HepG2 (cell line): ENCODE measurements around the gene ACTR1B. TPM values are rescaled to one million over a fixed set of nuclear protein-coding genes. Genes with fewer than 3 reads are reported as not detected.

Experiments
- ARNT2 ChIP-seq: sonication (generic); formaldehyde crosslinking; IDR thresholded peaks from 2 replicates; pipeline ENCODE4 v1.8.0; 2022; ENCODE audit warnings: mild to moderate bottlenecking, low read depth, missing genetic modification reagents, moderate library complexity
- ATF1 ChIP-seq: IDR thresholded peaks from 2 replicates; pipeline ENCODE4 v1.6.1; 2016; ENCODE audit warnings: mild to moderate bottlenecking, control low read depth
- CHD4 ChIP-seq: fragments of 200-600 bp; sonication (generic); IDR thresholded peaks from 2 replicates; pipeline ENCODE4 v1.7.0; 2017; ENCODE audit warnings: mild to moderate bottlenecking, low read length, borderline replicate concordance
- ERF ChIP-seq: IDR thresholded peaks from 2 replicates; pipeline ENCODE4 v1.6.1; 2018; ENCODE audit warnings: missing biosample characterization, missing genetic modification reagents
- ETS1 ChIP-seq: sonication (generic); formaldehyde crosslinking; IDR thresholded peaks from 2 replicates; pipeline ENCODE4 v1.4.0; 2020; ENCODE audit warnings: missing genetic modification reagents
- FOXM1 ChIP-seq: sonication (generic); formaldehyde crosslinking; IDR thresholded peaks from 2 replicates; pipeline ENCODE4 v1.5.0; 2020; ENCODE audit warnings: missing genetic modification reagents
- IRF9 ChIP-seq: sonication (generic); formaldehyde crosslinking; IDR thresholded peaks from 2 replicates; pipeline ENCODE4 v1.8.0; 2022; ENCODE audit warnings: missing genetic modification reagents, mild to moderate bottlenecking, borderline replicate concordance
- KAT7 ChIP-seq: IDR thresholded peaks from 2 replicates; pipeline ENCODE4 v1.6.1; 2018; ENCODE audit warnings: borderline replicate concordance, missing compliant biosample characterization
- KLF16 ChIP-seq, 2 experiments: sonication (generic) in 1 of 2; formaldehyde crosslinking in 1 of 2; IDR thresholded peaks; 2 replicates each; pipeline versions ENCODE4 v1.6.1 to v1.8.0; 2016 to 2023; ENCODE audit warnings: missing genetic modification reagents in 2 of 2, missing compliant biosample characterization in 1 of 2
- KLF6 ChIP-seq: IDR thresholded peaks from 2 replicates; pipeline ENCODE4 v1.8.0; 2016; ENCODE audit warnings: missing biosample characterization, missing genetic modification reagents
- LRRFIP1 ChIP-seq: sonication (generic); formaldehyde crosslinking; conservative IDR thresholded peaks from 2 replicates; pipeline ENCODE4 v1.4.0; 2020; ENCODE audit warnings: missing genetic modification reagents
- MIER3 ChIP-seq: IDR thresholded peaks from 2 replicates; pipeline ENCODE4 v1.6.1; 2016; ENCODE audit warnings: missing compliant biosample characterization, borderline replicate concordance
- NFIC ChIP-seq: IDR thresholded peaks from 2 replicates; pipeline ENCODE4 v1.6.1; 2012; ENCODE audit warnings: mild to moderate bottlenecking, low read length, inconsistent platforms
- NR2C2 ChIP-seq: sonication (generic); formaldehyde crosslinking; IDR thresholded peaks from 2 replicates; pipeline ENCODE4 v1.4.0; 2020; ENCODE audit warnings: missing genetic modification reagents, mild to moderate bottlenecking, moderate library complexity, borderline replicate concordance
- RORA ChIP-seq: sonication (generic); formaldehyde crosslinking; IDR thresholded peaks from 2 replicates; pipeline ENCODE4 v1.5.0; 2020; ENCODE audit warnings: mild to moderate bottlenecking, missing genetic modification reagents, moderate library complexity
- ZBTB33 ChIP-seq: sonication (generic); formaldehyde crosslinking; IDR thresholded peaks from 2 replicates; pipeline ENCODE4 v1.4.0; 2020; ENCODE audit warnings: missing genetic modification reagents
- ZNF124 ChIP-seq: sonication (generic); formaldehyde crosslinking; IDR thresholded peaks from 2 replicates; pipeline ENCODE4 v1.4.0; 2020; ENCODE audit warnings: missing genetic modification reagents
- ZNF17 ChIP-seq: sonication (generic); formaldehyde crosslinking; IDR thresholded peaks from 2 replicates; pipeline ENCODE4 v1.5.0; 2020; ENCODE audit warnings: mild to moderate bottlenecking, missing genetic modification reagents
- ZNF263 ChIP-seq: sonication (generic); formaldehyde crosslinking; IDR thresholded peaks from 2 replicates; pipeline ENCODE4 v1.4.0; 2020; ENCODE audit warnings: missing genetic modification reagents
- ZNF337 ChIP-seq: sonication (generic); formaldehyde crosslinking; IDR thresholded peaks from 2 replicates; pipeline ENCODE4 v1.5.1; 2020; ENCODE audit warnings: missing genetic modification reagents, low read depth, mild to moderate bottlenecking, borderline replicate concordance
- ZNF510 ChIP-seq: sonication (generic); formaldehyde crosslinking; IDR thresholded peaks from 2 replicates; pipeline ENCODE4 v1.4.0; 2020; ENCODE audit warnings: low read depth, mild to moderate bottlenecking, missing genetic modification reagents
- ZNF781 ChIP-seq: sonication (generic); formaldehyde crosslinking; IDR thresholded peaks from 2 replicates; pipeline ENCODE4 v1.5.1; 2020; ENCODE audit warnings: borderline replicate concordance, mild to moderate bottlenecking, missing genetic modification reagents; ENCODE audit errors: not compliant biosample characterization
- ZNF784 ChIP-seq: sonication (generic); formaldehyde crosslinking; IDR thresholded peaks from 2 replicates; pipeline ENCODE4 v1.5.1; 2020; ENCODE audit warnings: missing genetic modification reagents, mild to moderate bottlenecking, borderline replicate concordance
- polyA plus RNA-seq, 8 experiments: library from polyadenylated mRNA; depleted of rRNA in 3 of 8; stranded (reverse) in 7 of 8; unstranded in 1 of 8; fragments of >200 nt; fragmentation: Illumina TruSeq in 4 of 8; extraction: Trizol in 4 of 8; gene quantifications; 2 replicates each; pipeline versions ENCODE4 v1.2.1 to v1.2.3, GENCODE V29; 2011 to 2016; ENCODE audit warnings: low read depth in 4 of 8, missing spikeins in 1 of 8, mixed read lengths in 1 of 8; ENCODE audit not compliant: insufficient read depth in 1 of 8
- total RNA-seq, 5 experiments: library from RNA; depleted of rRNA; stranded (reverse); fragments of >200 nt; fragmentation: Illumina TruSeq; extraction: Trizol; gene quantifications; 2 replicates each; pipeline ENCODE4 v1.2.3, GENCODE V29; 2016; ENCODE audit warnings: low read depth in 1 of 5

Gene ACTR1B
- total and polyA plus RNA-seq, 2 of the 13 experiments (the other 11 are each of a cell fraction or from before 2014, with no cell fraction given): 61.7 to 76.7 TPM

GRCh38 chr2:97663962-97664635 lies at the start of gene ACTR1B (continued):
- TF ChIP-seq ZBTB33 (no peak), LRRFIP1 (CRISPR knock-in tag) (no peak), ZNF124 (CRISPR knock-in tag) (peak; percentile 68; the same call in 1 of the 2 replicates), ZNF17 (CRISPR knock-in tag) (no peak), FOXM1 (no peak), ATF1 (peak; percentile 78), KAT7 (CRISPR knock-in tag) (no peak), NR2C2 (no peak; the same call in 1 of the 2 replicates), ZNF784 (CRISPR knock-in tag) (no peak), ARNT2 (CRISPR knock-in tag) (peak; percentile 19), RORA (CRISPR knock-in tag) (no peak), MIER3 (peak; percentile 67), ERF (CRISPR knock-in tag) (peak; percentile 73), ZNF781 (no peak), IRF9 (CRISPR knock-in tag) (0 out of 2 replicates have a peak, but pooled peaks have one; percentile 36), ZNF510 (CRISPR knock-in tag) (no peak; the same call in 1 of the 2 replicates), CHD4 (no peak), NFIC (no peak), ZNF337 (CRISPR knock-in tag) (no peak), ETS1 (CRISPR knock-in tag) (no peak), KLF6 (CRISPR knock-in tag) (no peak), KLF16 (CRISPR knock-in tag; IDR thresholded peaks at IDR 0.05) (peak in 1 of 2 experiments; percentile 41; a peak in 1 of 4 replicates), ZNF263 (CRISPR knock-in tag) (peak; percentile 58)
